ENCODE measurements around the gene MED9. TPM values are rescaled to one million over a fixed set of nuclear protein-coding genes. Genes with fewer than 3 reads are reported as not detected.
A peak's percentile ranks its signal among the peaks of the same experiment; 100 is the strongest.

Gene MED9
- total and polyA plus RNA-seq, 2 of the 8 experiments (the other 6 are each of a cell fraction or from before 2014, with no cell fraction given): 15.8 to 19.7 TPM

DNA sequence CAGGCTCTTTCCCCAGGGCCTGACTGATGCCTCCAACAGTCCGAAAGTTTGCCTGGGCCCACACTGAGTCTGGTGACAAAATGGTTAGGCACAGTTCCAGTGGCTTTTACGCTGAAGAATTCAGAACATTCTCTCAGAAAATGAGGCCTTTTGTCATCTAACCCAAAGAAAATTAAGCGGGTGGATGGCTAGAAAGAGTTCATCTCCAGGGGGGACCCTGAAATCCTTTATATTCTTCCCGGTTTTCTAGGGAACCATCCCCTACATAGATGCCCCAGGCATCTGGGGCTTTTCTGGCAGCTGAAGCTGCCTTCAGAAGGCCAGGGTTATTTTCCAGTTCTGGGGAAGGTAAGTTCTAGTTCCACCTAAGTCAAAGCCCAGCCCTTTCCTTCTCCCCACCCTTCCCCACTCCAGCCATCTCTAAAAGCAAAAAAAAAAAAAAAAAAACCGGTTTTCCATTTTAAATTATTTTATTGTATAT lies 17.2 kb downstream of the MED9 start:
- Histone ChIP-seq H3K18ac (ENCODE audit: extremely low read depth, low read length) (no peak overlapping the region), H4K20me1 (replicated peaks in 1 of 2; ENCODE audit: control insufficient read depth in 1 of 2, insufficient read depth in 2 of 2, low read length in 2 of 2) (peaks cover 18 to 20% of the 10 kb centered on the region in 2 experiments), H3K56ac (replicated peaks; ENCODE audit: insufficient read length, low read depth, low read length) (no peak overlapping the region), H2AK5ac (ENCODE audit: low read depth, low read length) (no peak overlapping the region), H2BK12ac (ENCODE audit: low read depth, low read length) (0 out of 2 replicates have a peak overlapping the region, but pooled peaks have one; percentile 39), H2BK5ac (ENCODE audit: low read depth, low read length) (no peak overlapping the region), H3K27me3 (replicated peaks in 1 of 4; ENCODE audit: control insufficient read depth in 3 of 4, extremely low read depth in 1 of 4, insufficient read depth in 3 of 4, low read length in 3 of 4) (peaks cover 14 to 26% (median 22%) of the 10 kb centered on the region in 4 experiments; a peak in 6 of 7 replicates), H2AFZ (ENCODE audit: low read length) (no peak overlapping the region), H3K4me2 (ENCODE audit: insufficient read depth in 1 of 2, low read depth in 2 of 2, low read length in 2 of 2) (peak overlapping the region; percentile 35 to 89; a peak in 3 of 4 replicates), H2BK20ac (ENCODE audit: low read length) (no peak overlapping the region), H4K8ac (ENCODE audit: extremely low read depth, insufficient read depth, low read length) (peak overlapping the region; percentile 11; the same call in 1 of the 2 replicates), H3K36me3 (ENCODE audit: control insufficient read depth in 2 of 4, insufficient read depth in 4 of 4, low read length in 3 of 4) (peaks cover 3 to 17% (median 8%) of the 10 kb centered on the region in 4 experiments; a peak in 7 of 8 replicates), H2BK15ac (ENCODE audit: low read length) (no peak overlapping the region), H4K91ac (replicated peaks; ENCODE audit: insufficient read length, low read length) (no peak overlapping the region), H3K4me1 (replicated peaks in 1 of 4; ENCODE audit: control insufficient read depth in 3 of 4, insufficient read depth in 4 of 4, low read length in 3 of 4) (peaks cover 5 to 29% (median 22%) of the 10 kb centered on the region in 4 experiments), H3K23ac (ENCODE audit: insufficient read length) (no peak overlapping the region), H3K9ac (replicated peaks in 1 of 4; ENCODE audit: extremely low read depth in 1 of 4, low read depth in 3 of 4, low read length in 3 of 4) (no peak overlapping the region), H4K5ac (ENCODE audit: insufficient read length, low read depth, low read length) (no peak overlapping the region), H3K23me2 (ENCODE audit: low read depth, low read length) (peaks cover 23% of the 10 kb centered on the region; the same call in 1 of the 2 replicates), H3K14ac (ENCODE audit: insufficient read length) (no peak overlapping the region), H3K79me2 (ENCODE audit: control insufficient read depth in 1 of 2, insufficient read depth in 2 of 2, low read length in 2 of 2) (0 out of 4 replicates have a peak, but pooled peaks cover 0 to 2% of the 10 kb centered on the region in 2 experiments), H3K4me3 (ENCODE audit: extremely low read depth in 1 of 4, insufficient read depth in 2 of 4, low read depth in 3 of 4, low read length in 4 of 4) (peak overlapping the region in 2 of 4 experiments; percentile 58 to 70; a peak in 3 of 8 replicates), H3K79me1 (ENCODE audit: low read depth, low read length) (peaks cover 2% of the 10 kb centered on the region), H2BK120ac (replicated peaks; ENCODE audit: low read depth, low read length) (no peak overlapping the region), H3K4ac (replicated peaks; ENCODE audit: insufficient read length, low read depth, low read length) (no peak overlapping the region), H3K27ac (ENCODE audit: low read depth, low read length) (no peak overlapping the region), H3K9me3 (ENCODE audit: insufficient read depth in 2 of 2, low read depth in 1 of 2, low read length in 1 of 2) (no peaks in the 10 kb centered on the region)
- CTCF ChIA-PET (ENCODE audit: partially characterized antibody): interaction anchor here (1.0 to 5.7 kb wide), 2 partner anchors 73 to 138 kb away, joined by 3 to 44 read pairs; no protein-coding TSS in a partner anchor
- DNase-seq (ENCODE audit: low read depth in 1 of 2, low spot score in 2 of 2) (peak in 1 of 2 experiments; percentile 45), FAIRE-seq (no peak)
- 51% methylated on average over 4 of the region's 5 CpGs; no CpG with 5 or more reads in 1 of the 2 experiments for WGBS, 2 experiments (ENCODE audit: extremely low coverage in 1 of 2, insufficient coverage in 1 of 2, insufficient read length in 1 of 2, insufficient replicate concordance in 2 of 2, low coverage in 1 of 2, low lambda C conversion rate in 2 of 2, missing lambda C conversion rate in 1 of 2)
- TF ChIP-seq, protein P1, sequence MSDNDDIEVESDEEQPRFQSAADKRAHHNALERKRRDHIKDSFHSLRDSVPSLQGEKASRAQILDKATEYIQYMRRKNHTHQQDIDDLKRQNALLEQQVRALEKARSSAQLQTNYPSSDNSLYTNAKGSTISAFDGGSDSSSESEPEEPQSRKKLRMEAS (IDR thresholded peaks at IDR 0.05): no peak
- POLR2A ChIA-PET (ENCODE audit: partially characterized antibody): interaction anchor here (1.1 to 4.7 kb wide), 3 partner anchors 97 to 343 kb away, joined by 3 to 20 read pairs (median 5); partner anchors contain the start of genes PEMT and SREBF1
